Prostate gland (tissue), 2 donors: ENCODE results near the gene TAS1R3.

ENCODE experiments used
- CTCF ChIP-seq, 4 experiments: fragments of 200-600 bp in 2 of 4; fragments of 450-650 bp in 2 of 4; sonication (generic) in 2 of 4; IDR thresholded peaks; 1 replicate in 3 of 4; 2 replicates in 1 of 4; pipeline ENCODE4 v1.5.1; 2016 to 2019; ENCODE audit warnings: antibody characterized with exemption in 4 of 4, mild to moderate bottlenecking in 2 of 4, moderate library complexity in 2 of 4
- POLR2A ChIP-seq: fragments of 450-650 bp; IDR thresholded peaks from one replicate; pipeline ENCODE4 v1.6.1; 2016; ENCODE audit warnings: antibody characterized with exemption, mild to moderate bottlenecking

- TF ChIP-seq CTCF (IDR thresholded peaks at IDR 0.05) (no peak), POLR2A (no peak)
Observed at GRCh38 chr1:1381294-1381693, 50.2 kb downstream of the TAS1R3 start.
